ENCODE measurements around the gene SORCS2.
A peak's percentile ranks its signal among the peaks of the same experiment; 100 is the strongest.

Gene SORCS2

DNA sequence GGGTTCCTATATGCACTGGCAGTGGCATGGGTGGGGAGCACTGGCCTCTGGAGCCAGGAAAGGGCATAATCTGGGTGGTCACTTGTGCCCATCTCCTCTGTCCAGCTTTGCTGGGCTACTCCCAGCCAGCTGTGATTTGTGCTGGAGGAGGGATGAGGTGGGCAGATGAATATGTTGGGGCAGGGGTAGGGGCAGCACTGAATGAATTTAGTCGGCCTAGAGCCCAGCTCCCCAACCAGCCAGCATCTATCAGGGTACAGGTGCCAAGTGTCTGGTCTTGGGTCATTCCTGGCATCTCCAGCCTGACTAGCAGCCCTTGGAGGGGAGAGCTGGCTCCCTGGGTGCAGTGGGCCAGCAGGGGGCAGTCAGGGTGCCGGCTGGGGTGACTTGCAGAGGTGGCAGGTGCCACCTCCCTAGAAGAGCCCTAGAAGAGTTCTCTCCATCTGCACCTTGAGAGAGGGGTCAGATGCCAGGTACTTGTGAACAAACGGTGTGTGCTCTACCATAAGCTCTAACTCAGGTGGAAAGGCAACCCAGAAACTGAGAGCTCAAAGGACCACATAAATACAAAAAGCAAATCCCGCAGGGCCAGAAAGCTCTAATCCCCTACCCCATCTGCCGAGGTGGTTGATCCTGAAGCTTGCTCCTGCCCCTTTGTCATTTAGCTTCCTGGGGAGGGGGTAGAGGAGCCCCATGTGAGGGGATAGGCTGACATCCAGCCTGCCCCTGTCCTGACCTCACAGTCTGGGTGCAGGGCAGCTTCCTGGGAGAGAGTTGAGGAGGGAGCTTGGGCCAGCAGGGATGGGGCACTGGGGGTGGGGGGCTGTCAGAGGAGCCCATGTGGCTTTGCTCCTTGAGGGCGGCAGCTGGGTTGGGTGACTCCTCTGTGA is 2.2 kb downstream of the SORCS2 start:
- peak; percentile 40 for DNase-seq (ENCODE audit: low read depth)
- no peak overlapping the region for H3K4me3 ChIP-seq (ENCODE audit: low read depth, low read length)
- TF ChIP-seq, protein P1, sequence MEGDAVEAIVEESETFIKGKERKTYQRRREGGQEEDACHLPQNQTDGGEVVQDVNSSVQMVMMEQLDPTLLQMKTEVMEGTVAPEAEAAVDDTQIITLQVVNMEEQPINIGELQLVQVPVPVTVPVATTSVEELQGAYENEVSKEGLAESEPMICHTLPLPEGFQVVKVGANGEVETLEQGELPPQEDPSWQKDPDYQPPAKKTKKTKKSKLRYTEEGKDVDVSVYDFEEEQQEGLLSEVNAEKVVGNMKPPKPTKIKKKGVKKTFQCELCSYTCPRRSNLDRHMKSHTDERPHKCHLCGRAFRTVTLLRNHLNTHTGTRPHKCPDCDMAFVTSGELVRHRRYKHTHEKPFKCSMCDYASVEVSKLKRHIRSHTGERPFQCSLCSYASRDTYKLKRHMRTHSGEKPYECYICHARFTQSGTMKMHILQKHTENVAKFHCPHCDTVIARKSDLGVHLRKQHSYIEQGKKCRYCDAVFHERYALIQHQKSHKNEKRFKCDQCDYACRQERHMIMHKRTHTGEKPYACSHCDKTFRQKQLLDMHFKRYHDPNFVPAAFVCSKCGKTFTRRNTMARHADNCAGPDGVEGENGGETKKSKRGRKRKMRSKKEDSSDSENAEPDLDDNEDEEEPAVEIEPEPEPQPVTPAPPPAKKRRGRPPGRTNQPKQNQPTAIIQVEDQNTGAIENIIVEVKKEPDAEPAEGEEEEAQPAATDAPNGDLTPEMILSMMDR (conservative IDR thresholded peaks at IDR 0.05; ENCODE audit: low read depth, low read length) = peak; percentile 69

GRCh38 chr4:7195141-7195515 is 2.8 kb downstream of the SORCS2 start:
- no peak overlapping the region for H3K4me3 ChIP-seq (ENCODE audit: low read depth, low read length)
- no peak for DNase-seq (ENCODE audit: low read depth)
- TF ChIP-seq, protein P1 (conservative IDR thresholded peaks at IDR 0.05; ENCODE audit: low read depth, low read length) = no peak

DNA sequence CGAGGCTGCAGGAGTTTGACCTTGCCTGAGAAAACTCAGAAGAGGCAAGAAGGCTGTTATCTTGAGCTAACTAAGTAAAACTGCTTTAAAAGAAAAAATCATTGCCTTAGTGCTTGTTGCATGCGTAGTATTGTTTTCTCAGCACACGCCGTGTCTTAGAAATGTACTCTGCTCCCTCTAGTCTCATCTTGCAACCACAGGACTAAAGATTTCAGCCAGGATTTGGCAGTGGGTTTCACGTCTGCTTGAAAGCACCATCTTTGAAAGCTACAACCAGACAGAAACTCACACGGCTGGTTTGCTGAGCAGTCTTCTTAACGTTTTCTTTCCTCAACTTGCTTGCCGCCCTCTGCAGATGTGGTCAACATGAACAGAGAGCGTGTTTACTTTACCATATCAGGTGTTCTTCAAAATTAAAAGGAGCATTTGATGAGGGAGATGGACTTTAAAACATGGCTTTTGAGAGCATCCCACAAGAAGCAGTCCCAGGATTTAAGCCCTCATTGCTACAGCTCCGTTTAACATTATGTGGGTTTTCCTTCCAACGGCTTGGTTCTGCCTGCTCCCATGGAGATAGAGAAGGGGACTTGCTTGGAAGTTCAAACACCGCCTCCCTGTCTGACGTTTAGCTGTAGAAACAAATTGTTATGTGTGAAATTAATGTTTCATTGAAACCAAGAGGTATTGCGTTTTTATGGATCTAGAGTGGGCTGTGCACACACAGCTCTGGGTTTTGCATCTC is 3.4 kb downstream of the SORCS2 start:
- TF ChIP-seq, protein P1 (conservative IDR thresholded peaks at IDR 0.05; ENCODE audit: low read depth, low read length) = no peak
- H3K4me3 ChIP-seq (ENCODE audit: low read depth, low read length) = no peak overlapping the region
- DNase-seq (ENCODE audit: low read depth) = peak; percentile 76

- no peak for DNase-seq (ENCODE audit: low read depth)
- H3K4me3 ChIP-seq (ENCODE audit: low read depth, low read length) = no peak overlapping the region
- TF ChIP-seq, protein P1 (conservative IDR thresholded peaks at IDR 0.05; ENCODE audit: low read depth, low read length) = no peak
Measured at GRCh38 chr4:7196288-7196651, 3.9 kb downstream of the SORCS2 start.

DNA sequence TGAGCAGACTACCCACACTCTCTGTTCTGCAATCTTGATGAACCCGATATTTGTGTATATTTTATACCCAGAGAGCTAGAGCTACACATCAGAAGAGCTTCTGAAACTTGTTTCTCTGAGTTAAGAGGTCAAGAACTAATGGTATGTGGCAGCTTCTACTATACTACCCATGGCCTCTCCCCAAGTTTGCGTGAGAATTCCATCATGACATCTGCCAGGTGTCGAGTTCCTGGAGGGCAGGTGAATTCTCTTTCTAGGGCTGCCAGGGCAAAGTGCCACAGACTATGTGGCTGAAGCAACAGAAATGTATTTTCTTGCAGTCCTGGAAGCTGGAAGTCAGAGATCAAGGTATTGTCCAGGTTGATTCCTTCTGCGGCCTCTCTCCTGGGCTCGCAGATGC is 4.4 kb downstream of the SORCS2 start:
- no peak overlapping the region for H3K4me3 ChIP-seq (ENCODE audit: low read depth, low read length)
- no peak for DNase-seq (ENCODE audit: low read depth)
- TF ChIP-seq, protein P1 (conservative IDR thresholded peaks at IDR 0.05; ENCODE audit: low read depth, low read length) = no peak

DNA sequence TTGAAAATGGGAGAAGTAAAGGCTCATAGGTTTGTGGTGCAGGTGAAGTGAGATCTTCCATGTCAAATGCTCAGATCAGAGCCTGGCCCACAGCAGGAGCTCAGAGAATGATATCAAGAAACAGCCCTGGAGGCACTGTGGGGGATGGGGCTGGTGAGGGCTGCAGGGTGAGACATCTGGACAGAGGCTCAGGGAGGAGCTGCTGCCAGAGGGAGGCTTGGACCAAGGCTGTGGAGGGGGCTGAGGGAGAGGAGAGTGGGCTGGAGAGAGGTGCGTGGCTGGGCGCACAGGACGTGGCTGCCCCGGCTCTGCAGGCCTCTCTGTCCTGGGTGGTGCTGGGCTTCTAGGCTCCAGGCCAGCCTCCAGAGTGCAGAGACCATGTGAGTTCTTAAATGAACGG is 5.6 kb downstream of the SORCS2 start:
- TF ChIP-seq, protein P1 (conservative IDR thresholded peaks at IDR 0.05; ENCODE audit: low read depth, low read length) = no peak
- H3K4me3 ChIP-seq (ENCODE audit: low read depth, low read length) = no peak overlapping the region
- no peak for DNase-seq (ENCODE audit: low read depth)

All from choroid plexus epithelial cell (primary cell).